IPS-NIHi11 (cell line): Measurements from ENCODE around the gene PPIE.

Source experiments
- DNase-seq: peaks from one replicate; pipeline ENCODE4 v3.0.0; 2012; ENCODE audit warnings: mixed read lengths, low spot score

The PPIE gene

GRCh38 chr1:39720094-39720999 lies 18.3 kb upstream of the PPIE start:
- peak; percentile 35 for DNase-seq

GRCh38 chr1:39721664-39722063 lies 17.0 kb upstream of the PPIE start:
- no peak for DNase-seq

- DNase-seq, result no peak
These were observed 16.2 kb upstream of the PPIE start for GRCh38 chr1:39722495-39722894.

- DNase-seq, result no peak
These were observed 12.1 kb upstream of the PPIE start for GRCh38 chr1:39726600-39726999.

- no peak for DNase-seq
These were observed 11.3 kb upstream of the PPIE start for GRCh38 chr1:39727221-39727931.

DNA sequence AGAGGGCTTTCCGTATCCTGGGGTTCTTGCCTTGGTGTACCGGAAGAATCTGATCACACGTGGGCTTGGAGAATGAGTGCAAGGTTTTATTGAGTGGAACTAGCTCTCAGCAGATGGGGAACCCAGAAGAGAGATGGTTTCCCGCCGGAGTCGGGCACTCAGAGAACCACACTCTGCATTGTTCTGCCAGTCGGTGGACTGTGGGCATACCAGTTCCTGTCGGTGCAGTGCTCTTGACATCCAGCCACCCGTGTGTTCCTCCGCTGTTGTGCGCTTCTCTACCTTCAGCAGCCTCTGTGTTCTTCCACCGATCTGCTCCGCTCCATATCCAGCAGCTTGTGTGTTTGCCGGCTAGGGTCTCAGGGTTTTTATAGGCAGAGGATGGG lies 10.8 kb upstream of the PPIE start:
- no peak for DNase-seq

DNA sequence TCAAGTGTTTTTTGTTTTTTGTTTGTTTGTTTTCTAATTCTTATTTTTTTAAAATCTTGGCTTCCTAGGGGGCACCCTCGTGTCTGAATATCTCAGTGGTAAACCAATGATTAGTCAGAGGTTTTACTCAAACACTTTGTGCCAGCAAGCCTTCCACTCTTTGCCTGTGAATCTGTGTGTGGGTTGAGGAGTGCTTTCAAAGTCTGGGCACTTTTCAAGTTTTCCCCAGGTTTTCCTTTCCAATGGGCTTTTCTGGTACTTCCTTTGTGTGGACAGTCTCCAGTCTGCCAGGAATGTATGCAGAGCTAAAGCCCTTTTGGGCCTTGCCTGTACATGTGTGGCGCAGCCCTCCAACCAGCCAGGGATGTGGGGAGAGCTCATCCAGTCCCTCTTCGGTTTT lies 9.7 kb upstream of the PPIE start:
- no peak for DNase-seq

DNA sequence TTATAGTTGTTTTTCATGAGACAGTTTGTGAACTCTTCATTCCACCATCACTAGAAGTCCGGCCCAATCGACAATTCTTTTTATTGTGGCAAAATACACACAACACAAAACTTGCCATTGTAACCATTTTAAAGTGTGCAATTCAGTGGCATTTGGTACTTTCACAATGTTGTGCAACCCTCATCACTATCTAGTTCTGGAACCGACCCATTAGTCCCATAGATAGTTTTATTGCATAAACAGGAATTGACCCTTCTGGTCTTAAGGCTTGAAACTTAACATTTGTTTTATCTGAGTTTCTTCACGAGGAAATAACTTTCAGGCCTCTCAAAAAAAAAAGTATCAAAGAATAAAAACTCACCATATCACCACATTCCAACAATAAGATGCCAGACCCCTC lies 8.8 kb upstream of the PPIE start:
- DNase-seq, result no peak

DNA sequence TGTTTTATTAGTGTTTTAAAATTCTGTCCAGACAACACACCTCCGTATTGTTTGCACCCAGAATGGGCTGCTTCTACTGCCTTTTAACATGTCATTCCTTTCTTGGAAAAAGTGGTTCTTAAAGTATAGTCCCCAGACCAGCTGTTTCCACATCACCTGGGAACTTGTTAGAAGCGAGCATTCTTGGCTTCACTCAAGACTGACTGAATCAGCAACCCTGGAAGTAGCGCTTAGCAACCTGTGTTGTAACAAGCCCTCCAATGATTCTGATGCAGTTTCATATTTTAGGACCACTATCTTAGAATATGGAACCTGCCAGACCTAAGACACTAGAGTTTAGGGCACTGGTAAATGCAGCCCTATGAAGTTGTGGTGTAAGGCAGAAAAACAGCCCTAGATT lies 6.0 kb upstream of the PPIE start:
- no peak for DNase-seq

DNA sequence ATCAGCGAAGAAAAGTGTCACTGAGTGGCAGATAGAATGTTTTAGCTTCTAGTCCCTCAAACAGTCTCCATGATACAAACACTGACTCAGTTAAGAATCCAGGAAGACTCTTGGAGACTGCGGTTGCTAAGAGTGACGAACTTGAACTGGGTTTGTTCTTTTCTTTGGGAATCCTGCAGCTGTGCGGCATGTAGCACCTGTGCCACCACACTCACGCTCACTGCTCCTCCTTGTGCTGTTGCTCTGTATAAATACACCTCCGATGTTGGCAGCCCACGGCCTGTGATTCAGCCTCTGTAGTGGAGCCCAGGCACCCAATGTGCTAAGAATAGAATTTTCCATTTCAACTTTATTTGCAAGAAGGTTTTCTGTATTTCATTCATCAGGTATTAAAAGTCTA lies 5.5 kb upstream of the PPIE start:
- no peak for DNase-seq

GRCh38 chr1:39735731-39736130 lies 3.0 kb upstream of the PPIE start:
- no peak for DNase-seq

GRCh38 chr1:39737546-39738169 lies 1.0 kb upstream of the PPIE start:
- no peak for DNase-seq

- no peak for DNase-seq
These were observed 6.5 kb downstream of the PPIE start for GRCh38 chr1:39745016-39745670.

- DNase-seq, result no peak
These were observed 12.9 kb downstream of the PPIE start for GRCh38 chr1:39751595-39751994.

GRCh38 chr1:39752703-39753102 lies 14.0 kb downstream of the PPIE start:
- DNase-seq, result no peak

DNA sequence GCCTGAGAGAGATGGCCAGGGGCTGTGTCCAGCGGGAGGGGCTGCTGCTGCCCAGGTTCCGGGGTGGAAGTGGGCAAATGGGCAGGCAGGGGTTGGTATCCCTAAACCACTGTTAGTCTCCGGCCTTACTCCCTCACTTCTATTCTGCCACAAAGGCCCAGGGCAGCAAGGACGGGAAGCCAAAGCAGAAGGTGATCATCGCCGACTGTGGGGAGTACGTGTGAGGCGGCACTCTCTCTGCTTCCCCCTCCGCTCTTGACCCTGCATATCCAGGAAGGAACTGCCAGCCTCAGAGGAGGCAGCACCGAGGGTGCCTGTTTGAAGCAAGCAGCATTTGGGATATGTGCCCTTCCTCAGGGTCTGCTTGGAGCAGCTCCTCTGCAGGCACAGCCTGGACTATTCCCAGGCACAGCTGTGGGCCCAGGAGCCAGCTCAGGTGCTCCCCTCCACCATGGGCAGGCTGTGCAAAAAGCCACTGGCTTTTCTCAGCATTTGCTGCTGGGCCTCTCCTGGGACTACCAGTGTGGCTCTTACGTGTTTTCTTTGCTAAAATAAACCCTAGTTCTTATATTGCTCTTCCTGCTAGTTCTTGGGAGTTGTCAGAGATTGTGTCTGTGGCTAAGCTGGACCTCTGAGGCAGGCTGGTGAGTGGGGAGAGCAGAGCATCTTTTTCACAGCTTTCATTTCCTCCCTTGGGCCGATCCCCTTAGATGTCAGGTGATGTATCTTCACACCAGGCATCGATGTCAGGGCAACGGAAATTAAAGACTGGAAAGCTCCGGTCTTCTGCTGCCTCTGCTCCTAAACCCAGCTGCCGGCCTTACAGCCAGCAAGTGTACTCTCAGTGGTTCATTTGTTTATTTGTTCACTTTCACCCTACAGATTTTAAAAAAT lies 14.7 kb downstream of the PPIE start:
- DNase-seq, result no peak

GRCh38 chr1:39754026-39754570 lies 15.4 kb downstream of the PPIE start:
- no peak for DNase-seq

- no peak for DNase-seq
These were observed 16.3 kb downstream of the PPIE start for GRCh38 chr1:39754906-39755504.

GRCh38 chr1:39755965-39756659 lies 17.4 kb downstream of the PPIE start:
- no peak for DNase-seq

GRCh38 chr1:39757501-39757900 lies 18.8 kb downstream of the PPIE start:
- no peak for DNase-seq
